Stomach (tissue), 19 donors: Measurements from ENCODE around the gene SNURF. TPM values are rescaled to one million over a fixed set of nuclear protein-coding genes. Genes with fewer than 3 reads are reported as not detected.
A peak's percentile ranks its signal among the peaks of the same experiment; 100 is the strongest.

Experiments used
- DNase-seq, 2 donors: peaks; one replicate each; pipeline versions ENCODE4 v3.0.0 to v3.0.0-alpha.2; 2013 to 2019
- H3K27ac ChIP-seq, 5 donors: fragments of 200-600 bp in 4 of 5; sonication (generic) in 4 of 5; one replicate each; pipeline ENCODE4 v1.5.1; 2013 to 2019; ENCODE audit warnings: mild to moderate bottlenecking in 1 of 5, moderate library complexity in 1 of 5
- H3K27me3 ChIP-seq, 3 donors: fragments of 200-600 bp; sonication (generic); one replicate each; pipeline ENCODE4 v1.5.1; 2017 to 2019; ENCODE audit warnings: mixed run types in 1 of 3
- H3K36me3 ChIP-seq, 4 donors: fragments of 200-600 bp; sonication (generic); 1 replicate in 3 of 4; 2 replicates in 1 of 4; pipeline ENCODE4 v1.5.1; 2016 to 2019
- H3K4me1 ChIP-seq, 4 donors: fragments of 200-600 bp; sonication (generic); one replicate each; pipeline ENCODE4 v1.5.1; 2016 to 2019
- H3K4me3 ChIP-seq, 4 donors: fragments of 200-600 bp; sonication (generic) in 3 of 4; one replicate each; pipeline ENCODE4 v1.5.1; 2016 to 2019; ENCODE audit warnings: mild to moderate bottlenecking in 1 of 4
- H3K9me3 ChIP-seq, 4 donors: fragments of 200-600 bp; sonication (generic); one replicate each; pipeline ENCODE4 v1.5.1; 2016 to 2019
- CTCF ChIP-seq, 7 experiments: fragments of 450-650 bp in 4 of 7; fragments of 200-600 bp in 3 of 7; sonication (generic) in 3 of 7; IDR thresholded peaks; one replicate each; pipeline ENCODE4 v1.5.1; 2016 to 2019; ENCODE audit warnings: antibody characterized with exemption in 7 of 7, control low read depth in 2 of 7, mild to moderate bottlenecking in 1 of 7
- EP300 ChIP-seq: sonication (generic); formaldehyde crosslinking; IDR thresholded peaks from one replicate; pipeline ENCODE4 v1.6.1; 2017; ENCODE audit warnings: antibody characterized with exemption
- POLR2A ChIP-seq, 4 donors: fragments of 450-650 bp; IDR thresholded peaks; one replicate each; pipeline ENCODE4 v1.6.1; 2016; ENCODE audit warnings: antibody characterized with exemption in 4 of 4, control low read depth in 2 of 4, mild to moderate bottlenecking in 1 of 4, moderate library complexity in 1 of 4
- POLR2AphosphoS5 ChIP-seq, 3 donors: sonication (generic); formaldehyde crosslinking; IDR thresholded peaks; one replicate each; pipeline ENCODE4 v1.6.1; 2016; ENCODE audit warnings: antibody characterized with exemption in 3 of 3
- WGBS, 5 donors: extraction: QIAGEN DNeasy Blood & Tissue Kit in 3 of 5; methylation state at CpG; one replicate each; pipeline versions ENCODE4 v1.1.5 to v1.1.7; 2013 to 2018; 5-methylcytosine and 5-hydroxymethylcytosine counted together
- intact Hi-C: fragments of 100-400 bp; cut with DNase I; formaldehyde crosslinking; loops from one replicate; pipeline ENCODE4 v1.15.1; 2023; ENCODE audit warnings: low total_unique reads
- long read RNA-seq, 10 donors: transcript quantifications; one replicate each; lab custom pipeline, GENCODE V29; 2026
- polyA plus RNA-seq, 3 donors: library from polyadenylated mRNA; stranded (reverse); fragments of 200-250 nt; gene quantifications; one replicate each; pipeline ENCODE4 v1.2.3, GENCODE V29; 2013
- total RNA-seq, 5 donors: library from RNA; depleted of rRNA; stranded (reverse); fragments of >200 nt; gene quantifications; one replicate each; pipeline versions ENCODE4 v1.1.0 to v1.2.3, GENCODE V29; 2014 to 2016
- donor health status: healthy with polysubstance abuse.
- donor health status: Bipolar disorder and iron deficiency.
- donor health status: healthy.

SNURF gene
- 10 to 100 TPM in 1 of 5 donors, 1 to 10 TPM in 2, not detected in 2; 2.7 to 29.2 (median 6.1) TPM for total RNA-seq
- polyA plus RNA-seq = 1 to 10 TPM in 2 of 3 donors, not detected in 1; 1.2 to 8.1 TPM
- long read RNA-seq, donor 1, partial matches to known transcripts = 0 of 2 reads
- long read RNA-seq, donor 1, other reads (novel, unspliced or antisense) = 0 of 2 reads
- long read RNA-seq, donor 2, partial matches to known transcripts = 0 of 1 reads
- long read RNA-seq, donor 2, other reads (novel, unspliced or antisense) = 0 of 1 reads
- long read RNA-seq, donor 3, partial matches to known transcripts = 0 of 3 reads
- long read RNA-seq, donor 3, other reads (novel, unspliced or antisense) = 0 of 3 reads
- long read RNA-seq, donor 4 = 0 reads
- long read RNA-seq, donor 5, partial matches to known transcripts = 0 of 5 reads
- long read RNA-seq, donor 5, other reads (novel, unspliced or antisense) = 0 of 5 reads
- long read RNA-seq, donor 6, partial matches to known transcripts = 0 of 5 reads
- long read RNA-seq, donor 6, other reads (novel, unspliced or antisense) = 0 of 5 reads
- long read RNA-seq, donor 7, partial matches to known transcripts = 0 of 2 reads
- long read RNA-seq, donor 7, other reads (novel, unspliced or antisense) = 0 of 2 reads
- long read RNA-seq, donor 8, partial matches to known transcripts = 0 of 4 reads
- long read RNA-seq, donor 8, other reads (novel, unspliced or antisense) = 0 of 4 reads
- long read RNA-seq, donor 9, partial matches to known transcripts = 0 of 3 reads
- long read RNA-seq, donor 9, other reads (novel, unspliced or antisense) = 0 of 3 reads
- long read RNA-seq, donor 10, partial matches to known transcripts = 0 of 3 reads
- long read RNA-seq, donor 10, other reads (novel, unspliced or antisense) = 0 of 3 reads

- peak within 1 kb of the TSS; percentile 85 to 96 (median 90) for H3K27ac ChIP-seq
- H3K4me1 ChIP-seq = peaks cover 0 to 5% (median 2%) of the 10 kb centered on the region in 4 donors
- 35 to 56% (median 49%) methylated on average over 38 to 47 of the region's 47 CpGs for WGBS, 5 donors
- intact Hi-C loops = no loop called here
- DNase-seq = peak; percentile 77 to 90
- H3K36me3 ChIP-seq = peaks cover 0 to 10% (median 0%) of the 10 kb centered on the region in 4 donors
- peaks cover 0 to 31% (median 15%) of the 10 kb centered on the region in 4 donors for H3K9me3 ChIP-seq
- no peaks in the 10 kb centered on the region for H3K27me3 ChIP-seq
- TF ChIP-seq EP300 (no peak), POLR2A (IDR thresholded peaks at IDR 0.05) (peak in 2 of 4 donors; percentile 49 to 56), POLR2AphosphoS5 (IDR thresholded peaks at IDR 0.05) (peak; percentile 77 to 97 (median 96)), CTCF (IDR thresholded peaks at IDR 0.05) (no peak)
- H3K4me3 ChIP-seq = peak within 1 kb of the TSS; percentile 65 to 68 (median 66)
Observed at GRCh38 chr15:24954783-24955530, at the start of gene SNURF, which contains the start of gene SNRPN. TSS of gene SNURF (plus strand) at chr15:24954987. CDS start at chr15:24955049, 62 bp downstream. TSS of gene SNRPN (plus strand) at chr15:24954987. CDS start at chr15:24974454, 19,467 bp downstream.

GRCh38 chr15:24916305-24917009, 38.3 kb upstream of the SNURF start:
- H3K36me3 ChIP-seq = no peaks in the 10 kb centered on the region
- WGBS, 5 donors = 62 to 78% (median 74%) methylated on average over 8 of the region's 8 CpGs
- TF ChIP-seq POLR2A (IDR thresholded peaks at IDR 0.05) = no peak
- no peak for TF ChIP-seq CTCF (IDR thresholded peaks at IDR 0.05)
- TF ChIP-seq POLR2AphosphoS5 (IDR thresholded peaks at IDR 0.05) = no peak
- TF ChIP-seq EP300 = no peak
- no peaks in the 10 kb centered on the region for H3K27me3 ChIP-seq
- no peaks in the 10 kb centered on the region for H3K4me1 ChIP-seq
- intact Hi-C loops = no loop called here
- H3K9me3 ChIP-seq = peaks cover 0 to 52% (median 23%) of the 10 kb centered on the region in 4 donors
- DNase-seq = no peak
- no peak overlapping the region for H3K27ac ChIP-seq
- H3K4me3 ChIP-seq = no peak overlapping the region

- 87 to 94% (median 90%) methylated on average over 14 of the region's 14 CpGs for WGBS, 5 donors
- DNase-seq = no peak
- H3K4me3 ChIP-seq = no peak overlapping the region
- H3K27me3 ChIP-seq = no peaks in the 10 kb centered on the region
- intact Hi-C loops = no loop called here
- H3K4me1 ChIP-seq = no peaks in the 10 kb centered on the region
- peaks cover 0 to 47% (median 20%) of the 10 kb centered on the region in 4 donors for H3K9me3 ChIP-seq
- no peaks in the 10 kb centered on the region for H3K36me3 ChIP-seq
- H3K27ac ChIP-seq = no peak overlapping the region
- TF ChIP-seq POLR2A (IDR thresholded peaks at IDR 0.05) = no peak
- no peak for TF ChIP-seq POLR2AphosphoS5 (IDR thresholded peaks at IDR 0.05)
- no peak for TF ChIP-seq CTCF (IDR thresholded peaks at IDR 0.05)
- TF ChIP-seq EP300 = no peak
Observed at GRCh38 chr15:24917431-24917830, 37.4 kb upstream of the SNURF start.
